HG02870 (cell line): ENCODE measurements around the gene CRB3.
"Not testable (repeated sequence)": the region's sequence is repeated elsewhere in the genome, so short reads cannot be mapped to it uniquely, and the experiment has no call there.

ENCODE experiments used
- ATAC-seq: cut with Tn5 transposase; IDR thresholded peaks from one replicate; pipeline ENCODE4 v1.9.1; 2021; ENCODE audit warnings: mild to moderate bottlenecking, moderate library complexity; ENCODE audit not compliant: unreplicated experiment

The CRB3 gene

DNA sequence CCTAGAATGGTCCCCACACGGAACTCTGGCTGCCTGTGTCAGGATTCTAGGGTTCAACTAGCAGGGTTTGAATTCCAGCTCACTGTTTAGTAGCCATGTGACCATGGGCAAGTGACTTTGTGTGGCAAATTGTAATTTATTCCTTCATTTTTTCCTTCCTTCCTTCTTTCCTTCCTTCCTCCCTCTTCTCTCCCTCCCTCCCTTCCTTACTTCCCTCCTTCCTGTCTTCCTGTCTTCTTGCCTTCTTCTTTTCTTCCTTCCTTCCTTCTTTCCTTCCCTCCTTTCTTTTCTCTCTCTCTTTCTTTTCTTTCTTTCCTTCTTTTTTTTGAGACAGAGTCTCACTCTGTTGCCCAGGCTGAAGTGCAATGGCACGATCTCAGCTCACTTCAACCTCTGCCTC, 26.1 kb downstream of the CRB3 start:
- ATAC-seq: no peak

GRCh38 chr19:6491802-6492592, 27.9 kb downstream of the CRB3 start:
- ATAC-seq: no peak

GRCh38 chr19:6494438-6495036, 30.5 kb downstream of the CRB3 start:
- no peak for ATAC-seq

DNA sequence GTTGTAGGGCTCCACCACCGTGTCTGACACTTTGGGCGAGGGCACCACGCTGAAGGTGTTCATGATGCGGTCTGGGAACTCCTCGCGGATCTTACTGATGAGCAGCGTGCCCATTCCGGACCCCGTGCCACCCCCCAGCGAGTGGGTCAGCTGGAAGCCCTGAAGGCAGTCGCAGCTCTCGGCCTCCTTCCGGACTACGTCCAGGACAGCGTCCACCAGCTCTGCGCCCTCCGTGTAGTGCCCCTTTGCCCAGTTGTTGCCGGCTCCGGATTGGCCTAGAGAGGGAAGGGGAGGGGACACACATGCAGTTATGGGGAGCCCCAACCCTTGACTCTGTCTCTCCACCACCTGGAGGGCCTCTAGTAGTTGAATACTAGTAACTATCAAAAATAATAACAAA, 31.9 kb downstream of the CRB3 start:
- ATAC-seq: no peak

GRCh38 chr19:6498294-6499036, 34.4 kb downstream of the CRB3 start:
- no peak for ATAC-seq

DNA sequence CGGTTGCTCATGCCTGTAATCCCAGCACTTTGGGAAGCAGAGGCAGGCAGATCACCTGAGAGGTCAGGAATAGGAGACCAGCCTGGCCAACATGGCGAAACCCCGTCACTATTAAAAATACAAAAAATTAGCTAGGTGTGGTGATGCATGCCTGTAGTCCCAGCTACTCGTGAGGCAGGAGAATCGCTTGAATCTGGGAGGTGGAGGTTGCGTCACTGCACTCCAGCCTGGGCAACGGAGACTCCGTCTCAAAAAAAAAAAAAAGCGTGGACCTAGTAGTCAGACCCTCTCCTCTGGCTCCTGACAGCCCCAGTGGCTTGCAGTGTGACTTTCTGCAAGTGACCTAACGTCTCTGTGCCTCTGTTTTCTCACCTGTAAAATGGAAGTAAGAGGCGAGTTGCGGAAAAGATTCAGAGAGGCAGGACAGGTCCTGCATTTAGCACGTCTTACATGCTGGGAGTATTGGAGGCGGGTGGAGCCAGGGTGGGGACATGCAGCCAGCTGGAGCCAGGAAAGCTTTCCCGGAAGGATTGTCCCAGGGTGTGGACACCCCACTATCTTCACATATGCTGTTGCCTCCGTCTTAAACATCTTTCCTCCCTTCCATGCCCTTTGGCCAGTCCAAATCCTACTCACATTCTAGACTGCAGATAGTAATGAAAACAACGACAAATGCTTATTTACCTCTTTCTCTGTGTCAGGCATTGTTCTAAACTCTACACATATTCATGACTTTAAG, 35.1 kb downstream of the CRB3 start:
- no peak for ATAC-seq

- no peak for ATAC-seq
Observed at GRCh38 chr19:6500837-6501739, 37.0 kb downstream of the CRB3 start.

- ATAC-seq: no peak
Observed at GRCh38 chr19:6501740-6502648, 37.9 kb downstream of the CRB3 start, which contains the start of gene TUBB4A. TSS of gene TUBB4A (minus strand) at chr19:6502309. CDS start at chr19:6502212, 97 bp downstream.

DNA sequence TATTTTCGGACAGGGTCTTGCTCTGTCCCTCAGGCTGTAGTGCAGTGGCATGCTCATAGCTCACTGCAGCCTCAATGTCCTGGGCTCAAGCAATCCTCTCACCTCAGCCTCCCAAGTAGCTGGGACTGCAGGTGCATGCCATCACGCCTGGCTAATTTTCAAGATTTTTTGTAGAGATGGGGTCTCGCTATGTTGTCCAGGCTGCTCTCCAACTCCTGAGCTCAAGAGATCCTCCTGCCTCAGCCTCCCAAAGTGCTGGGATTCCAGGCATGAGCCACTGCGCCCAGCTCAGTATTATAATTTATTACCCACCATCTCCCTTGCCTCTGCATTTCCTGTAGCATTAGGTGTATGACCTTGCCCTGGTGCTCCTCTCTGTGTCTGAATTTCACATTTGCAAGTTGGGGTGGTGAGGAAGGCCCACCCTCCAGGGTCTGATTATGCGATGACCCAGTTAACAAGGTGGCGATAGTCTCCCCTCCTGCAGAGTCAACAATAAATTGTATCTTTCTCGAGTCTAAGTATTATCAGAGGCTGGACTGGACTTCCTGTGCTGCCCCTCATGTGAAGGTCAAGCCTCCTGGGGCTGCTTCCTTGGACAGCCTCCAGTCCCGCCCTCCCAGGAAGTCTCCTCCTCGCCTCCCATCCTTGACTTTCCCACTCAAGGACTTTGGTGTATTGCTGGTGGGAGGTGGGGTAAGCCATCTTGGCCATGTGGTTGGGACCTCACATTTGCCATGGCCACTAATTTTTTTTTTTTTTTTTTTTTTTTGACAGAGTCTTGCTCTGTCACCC, 39.5 kb downstream of the CRB3 start:
- ATAC-seq: no peak

- ATAC-seq: not testable (repeated sequence)
Observed at GRCh38 chr19:6508028-6508771, 44.1 kb downstream of the CRB3 start.

GRCh38 chr19:6509118-6509971, 45.3 kb downstream of the CRB3 start:
- no peak for ATAC-seq

DNA sequence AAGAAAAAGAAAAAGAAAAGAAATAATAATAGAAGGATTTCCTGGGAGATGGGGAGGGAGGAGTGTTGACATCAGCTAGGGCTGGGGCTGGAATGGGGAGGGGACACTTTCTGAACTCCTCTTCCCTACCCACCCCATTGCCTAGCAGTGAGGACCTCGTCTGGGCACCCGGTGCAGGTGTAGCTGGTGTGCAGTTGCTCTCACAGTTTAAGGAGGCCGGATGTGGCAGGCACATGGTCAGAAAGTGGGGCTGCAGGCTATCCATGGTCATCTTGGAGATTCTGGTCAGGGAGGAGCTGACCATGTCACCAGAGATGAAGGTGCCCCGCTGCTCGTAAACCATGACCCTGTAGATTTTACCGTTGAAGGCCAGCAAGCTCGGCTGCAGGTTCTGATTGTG, 46.5 kb downstream of the CRB3 start:
- no peak for ATAC-seq

- no peak for ATAC-seq
Observed at GRCh38 chr19:6514089-6514488, 50.0 kb downstream of the CRB3 start.

DNA sequence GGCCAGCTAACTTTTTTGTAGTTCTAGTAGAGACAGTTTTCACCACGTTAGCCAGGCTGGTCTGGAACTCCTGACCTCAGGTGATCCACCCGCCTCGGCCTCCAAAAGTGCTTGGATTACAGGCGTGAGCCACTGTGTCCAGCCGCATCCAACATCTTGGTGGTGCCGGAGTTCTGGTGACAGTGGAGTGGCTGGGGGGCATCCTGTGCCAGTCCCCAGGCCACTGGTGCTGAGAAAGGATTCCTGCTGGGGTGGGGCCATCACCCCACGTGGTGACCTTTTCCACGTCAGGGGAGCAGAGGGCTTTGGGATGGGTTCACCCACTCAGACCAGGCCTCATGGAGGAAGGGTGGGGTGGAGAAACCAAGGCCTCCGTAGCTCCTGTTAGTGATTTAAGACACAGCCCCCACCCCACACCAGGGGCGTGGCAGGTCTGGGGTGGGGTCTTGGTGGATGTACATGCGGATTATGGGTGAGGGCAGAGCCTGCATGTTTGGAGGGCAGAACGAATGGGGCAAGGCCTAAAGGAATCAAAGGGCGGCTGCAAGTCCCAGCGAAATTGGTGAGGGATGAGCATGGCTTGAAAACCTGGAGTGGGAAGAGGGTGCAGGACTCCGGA, 51.0 kb downstream of the CRB3 start:
- no peak for ATAC-seq

GRCh38 chr19:6516018-6516658, 52.1 kb downstream of the CRB3 start:
- peak; percentile 45 for ATAC-seq
